GM18870 (cell line): ENCODE data around the gene ITCH.
"Not testable (repeated sequence)": the region's sequence is repeated elsewhere in the genome, so short reads cannot be mapped to it uniquely, and the experiment has no call there.

Source experiments
- ATAC-seq: cut with Tn5 transposase; IDR thresholded peaks from one replicate; pipeline ENCODE4 v1.9.1; 2021; ENCODE audit warnings: moderate library complexity; ENCODE audit not compliant: unreplicated experiment

Gene ITCH

DNA sequence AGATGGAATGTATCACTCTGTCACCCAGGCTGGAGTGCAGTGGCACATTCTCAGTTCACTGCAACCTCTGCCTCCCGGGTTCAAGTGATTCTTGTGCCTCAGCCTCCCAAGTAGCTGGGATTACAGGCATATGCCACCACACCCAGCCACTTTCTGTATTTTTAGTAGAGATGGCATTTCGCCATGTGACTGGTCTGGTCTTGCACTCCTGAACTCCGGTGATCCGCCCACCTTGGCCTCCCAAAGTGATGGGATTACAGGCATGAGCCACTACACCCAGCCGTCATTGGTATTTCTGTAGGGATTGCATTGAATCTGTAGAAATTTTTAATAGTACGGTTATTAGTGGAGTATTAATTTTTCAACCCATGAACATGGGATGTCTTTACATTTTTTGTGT lies 134.5 kb downstream of the ITCH start:
- not testable (repeated sequence) for ATAC-seq

DNA sequence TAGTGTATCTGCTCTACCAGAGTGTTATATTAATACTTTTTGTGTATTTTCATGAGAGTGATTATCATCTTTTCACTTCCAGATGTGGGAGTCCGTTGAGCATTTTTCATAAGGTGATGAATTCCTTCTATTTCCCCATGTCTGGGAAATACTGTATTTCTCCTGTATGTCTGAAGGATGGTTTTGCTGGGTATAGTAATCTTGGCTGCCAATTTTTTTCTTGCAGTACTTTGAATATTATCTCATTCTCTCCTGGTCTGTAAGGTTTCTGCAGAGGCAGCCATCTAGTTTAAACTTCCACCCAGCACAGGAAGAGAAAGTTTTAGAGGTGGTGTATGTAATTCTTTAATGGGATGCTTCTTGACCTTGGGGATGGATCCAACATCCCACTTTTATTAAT lies 137.8 kb downstream of the ITCH start:
- ATAC-seq, result no peak

DNA sequence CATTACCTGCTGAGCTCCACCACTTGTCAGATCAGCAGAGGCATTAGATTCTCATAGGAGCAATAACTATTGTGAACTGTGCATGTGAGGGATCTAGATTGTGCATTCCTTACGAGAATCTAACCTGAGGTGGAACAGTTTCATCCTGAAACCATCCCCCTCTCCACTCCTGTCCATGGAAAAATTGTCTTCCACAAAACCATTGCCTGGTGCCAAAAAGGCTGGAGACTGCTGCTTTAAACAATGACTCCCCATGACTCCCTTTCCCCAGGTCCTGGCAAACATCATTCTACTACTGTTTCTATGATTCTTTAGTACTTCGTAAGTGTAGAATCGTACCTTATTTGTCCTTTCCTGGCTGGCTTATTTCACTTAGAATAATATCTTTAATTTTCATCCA lies 143.4 kb downstream of the ITCH start:
- no peak for ATAC-seq

DNA sequence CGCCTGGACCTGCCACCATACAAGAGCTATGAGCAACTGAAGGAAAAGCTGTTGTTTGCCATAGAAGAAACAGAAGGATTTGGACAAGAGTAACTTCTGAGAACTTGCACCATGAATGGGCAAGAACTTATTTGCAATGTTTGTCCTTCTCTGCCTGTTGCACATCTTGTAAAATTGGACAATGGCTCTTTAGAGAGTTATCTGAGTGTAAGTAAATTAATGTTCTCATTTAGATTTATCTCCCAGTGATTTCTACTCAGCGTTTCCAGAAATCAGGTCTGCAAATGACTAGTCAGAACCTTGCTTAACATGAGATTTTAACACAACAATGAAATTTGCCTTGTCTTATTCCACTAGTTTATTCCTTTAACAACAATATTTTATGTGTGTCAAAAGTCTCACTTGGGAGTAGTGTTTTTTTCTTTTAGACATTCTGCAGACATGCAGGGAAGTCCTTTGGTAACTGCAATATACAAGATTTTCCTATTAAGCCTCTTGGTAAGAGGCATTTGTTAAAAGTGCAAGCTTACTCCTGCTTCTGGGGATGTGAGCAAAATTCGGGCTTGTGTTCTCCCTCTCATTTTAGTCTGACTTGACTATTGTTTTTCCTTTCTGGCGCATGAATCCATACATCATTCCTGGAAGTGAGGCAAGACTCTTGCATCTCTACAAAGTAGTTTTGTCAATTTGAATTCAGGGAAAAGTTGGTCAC lies 144.8 kb downstream of the ITCH start:
- ATAC-seq, result no peak

DNA sequence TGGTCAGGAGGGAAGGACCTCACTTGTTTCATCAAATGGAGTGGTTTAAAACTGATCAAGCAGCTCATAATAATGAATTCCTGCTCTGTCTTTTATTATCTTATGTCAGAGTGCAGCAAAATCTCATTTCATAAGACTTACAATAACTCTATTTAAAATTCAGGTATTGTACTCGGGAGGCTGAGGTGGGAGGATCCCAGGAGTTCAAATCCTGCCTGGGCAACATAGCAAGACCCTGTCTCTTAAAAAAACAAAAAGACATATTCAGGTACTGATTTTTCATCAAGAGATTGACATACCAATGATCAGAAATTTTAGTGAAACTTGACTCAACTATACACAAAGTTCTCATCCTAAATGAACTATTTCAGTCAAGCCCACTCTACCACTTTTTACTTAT lies 147.5 kb downstream of the ITCH start:
- no peak for ATAC-seq

DNA sequence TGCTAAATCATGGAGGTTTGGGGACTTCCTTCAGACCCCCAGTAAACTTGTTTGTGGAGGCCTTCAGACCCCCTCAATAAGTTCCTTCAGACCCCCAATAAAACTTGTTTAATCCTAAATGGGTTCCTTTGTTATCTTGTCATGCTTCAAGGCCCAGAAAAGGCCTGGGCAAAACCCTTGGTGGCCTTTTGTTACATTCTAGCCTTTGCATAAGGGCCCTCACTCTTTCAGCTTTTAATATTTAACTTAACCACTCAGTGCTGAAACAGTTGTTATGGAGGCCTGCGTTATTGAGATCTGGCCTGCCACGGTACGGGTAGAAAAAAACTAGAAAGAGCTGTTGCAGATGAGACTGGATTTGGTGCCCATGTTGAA lies 148.8 kb downstream of the ITCH start:
- no peak for ATAC-seq

DNA sequence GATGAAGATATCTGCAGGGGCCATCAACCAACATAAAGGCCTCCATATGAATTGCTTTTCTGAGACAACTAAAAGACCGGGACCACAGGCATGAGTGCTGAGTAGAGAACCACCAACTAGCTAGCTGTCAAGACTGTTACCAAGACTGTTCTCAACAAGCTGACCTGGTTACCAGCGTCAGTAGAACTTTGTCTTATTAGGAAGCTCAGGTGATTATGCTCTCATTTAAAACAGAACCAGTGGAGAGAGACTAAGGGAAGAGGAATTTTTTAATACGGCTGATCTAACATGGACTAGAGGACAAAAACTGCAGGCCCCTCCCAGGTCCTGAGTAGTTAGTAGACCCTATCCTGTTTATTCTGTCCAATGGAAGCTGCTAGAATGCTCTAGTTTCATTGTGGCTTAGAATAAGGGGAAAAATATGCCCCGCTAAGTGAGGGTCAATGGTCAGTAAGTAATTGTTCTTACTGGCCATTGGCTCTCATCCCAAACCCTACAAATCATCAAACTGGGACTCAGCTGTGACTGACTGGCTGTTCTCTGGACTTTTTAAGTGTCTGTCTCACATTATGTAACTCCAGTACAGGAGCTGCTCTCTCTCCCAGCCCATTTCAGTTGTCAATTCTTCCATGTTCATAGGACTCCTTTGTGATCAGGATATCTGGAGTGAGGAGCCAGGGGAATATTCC lies 149.3 kb downstream of the ITCH start:
- no peak for ATAC-seq

DNA sequence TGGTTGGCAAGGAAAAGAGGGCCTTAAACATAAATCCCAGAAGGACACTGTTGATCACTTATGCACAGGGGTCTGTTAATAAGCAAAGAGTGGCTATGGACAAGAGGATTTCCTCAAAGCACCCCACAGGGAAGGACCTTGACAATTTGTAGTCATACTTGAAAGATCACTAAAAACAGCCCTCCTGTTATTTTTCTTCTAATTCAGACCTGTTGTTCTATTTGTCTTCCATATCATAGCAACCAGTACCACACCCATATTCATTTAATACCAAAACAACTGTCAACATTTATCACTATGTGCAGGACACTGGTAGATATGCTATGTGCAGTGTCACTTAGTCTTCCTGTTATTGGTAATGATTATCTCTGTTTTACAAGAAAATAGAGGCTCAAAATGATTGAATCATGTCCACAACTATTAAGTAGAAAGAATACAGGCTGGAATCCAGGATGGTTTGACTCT lies 149.9 kb downstream of the ITCH start:
- no peak for ATAC-seq

DNA sequence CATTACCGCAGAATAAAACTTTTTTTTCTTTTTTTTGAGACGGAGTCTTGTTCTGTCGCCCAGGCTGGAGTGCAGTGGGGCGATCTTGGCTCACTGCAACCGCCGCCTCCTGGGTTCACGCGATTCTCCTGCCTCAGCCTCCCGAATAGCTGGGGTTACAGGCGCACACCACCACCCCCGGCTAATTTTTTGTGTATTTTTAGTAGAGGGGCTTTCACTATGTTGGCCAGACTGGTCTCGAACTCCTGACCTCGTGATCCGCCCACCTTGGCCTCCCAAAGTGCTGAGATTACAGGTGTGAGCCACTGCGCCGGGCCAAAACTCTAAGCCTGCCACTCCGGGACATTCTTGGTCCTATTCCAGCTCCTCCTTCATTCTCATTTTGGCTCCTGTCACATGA lies 151.0 kb downstream of the ITCH start:
- not testable (repeated sequence) for ATAC-seq

DNA sequence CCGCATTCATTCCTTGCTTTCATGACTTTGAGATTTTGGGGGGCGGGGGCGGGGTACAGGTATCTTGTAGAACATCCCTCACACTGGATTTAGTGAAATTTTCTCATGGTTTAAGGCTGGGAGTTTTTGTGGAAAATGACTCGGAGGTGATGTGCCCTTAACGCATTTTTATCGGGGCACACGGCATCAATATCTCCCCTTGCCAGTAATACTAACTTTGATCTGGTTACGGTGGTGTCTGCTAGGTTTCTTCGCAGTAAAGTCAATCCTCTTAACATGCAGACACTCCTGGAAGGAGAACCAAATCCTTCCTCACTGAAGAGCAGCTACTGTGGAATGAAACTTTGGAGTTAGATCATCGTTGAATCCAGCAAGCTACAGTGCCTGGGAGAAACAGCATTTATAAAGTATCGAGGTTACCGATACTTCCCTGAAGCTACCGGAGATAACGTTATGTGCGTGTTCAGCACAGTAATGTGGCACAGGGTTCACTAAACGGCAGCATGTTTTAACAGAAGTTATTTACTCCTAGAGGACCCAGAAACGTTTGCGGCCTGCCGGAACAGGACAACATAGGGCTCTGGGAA lies 151.9 kb downstream of the ITCH start:
- no peak for ATAC-seq

DNA sequence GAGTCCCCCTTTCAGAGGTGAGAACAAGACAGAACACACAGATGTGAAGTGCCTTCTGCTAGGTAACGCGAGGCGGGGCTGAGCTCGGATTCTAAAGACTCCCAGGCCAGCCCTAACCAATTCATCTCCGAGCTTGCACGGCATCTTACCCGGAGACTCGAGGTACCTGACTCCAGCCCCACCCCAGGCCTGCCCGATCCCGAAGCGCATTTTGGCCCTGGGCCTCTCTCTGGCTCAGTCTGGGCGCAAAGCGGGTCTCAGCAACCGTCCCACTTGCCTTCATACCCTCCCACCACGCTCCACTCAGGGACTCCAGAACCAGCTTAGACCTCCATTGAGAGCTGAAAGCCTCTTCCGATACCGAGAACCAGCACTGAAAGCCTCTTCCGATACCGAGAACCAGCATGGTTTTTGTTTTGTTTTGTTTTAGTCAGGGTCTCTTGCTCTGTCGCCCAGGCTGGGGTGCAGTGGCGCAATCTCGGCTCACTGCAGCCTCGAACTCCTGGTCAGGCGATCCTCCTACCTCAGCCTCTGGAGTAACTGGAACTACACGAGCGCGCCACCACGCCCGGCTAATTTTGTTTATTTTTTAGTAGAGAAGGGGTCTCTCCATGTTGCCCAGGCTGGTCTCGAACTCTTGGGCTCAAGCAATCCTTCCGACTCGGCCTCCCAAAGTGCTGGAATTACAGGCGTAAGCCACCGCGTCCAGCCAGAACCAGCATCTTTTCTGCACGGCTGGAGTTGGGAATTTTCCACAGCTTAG lies 152.6 kb downstream of the ITCH start:
- ATAC-seq, result peak; percentile 39

DNA sequence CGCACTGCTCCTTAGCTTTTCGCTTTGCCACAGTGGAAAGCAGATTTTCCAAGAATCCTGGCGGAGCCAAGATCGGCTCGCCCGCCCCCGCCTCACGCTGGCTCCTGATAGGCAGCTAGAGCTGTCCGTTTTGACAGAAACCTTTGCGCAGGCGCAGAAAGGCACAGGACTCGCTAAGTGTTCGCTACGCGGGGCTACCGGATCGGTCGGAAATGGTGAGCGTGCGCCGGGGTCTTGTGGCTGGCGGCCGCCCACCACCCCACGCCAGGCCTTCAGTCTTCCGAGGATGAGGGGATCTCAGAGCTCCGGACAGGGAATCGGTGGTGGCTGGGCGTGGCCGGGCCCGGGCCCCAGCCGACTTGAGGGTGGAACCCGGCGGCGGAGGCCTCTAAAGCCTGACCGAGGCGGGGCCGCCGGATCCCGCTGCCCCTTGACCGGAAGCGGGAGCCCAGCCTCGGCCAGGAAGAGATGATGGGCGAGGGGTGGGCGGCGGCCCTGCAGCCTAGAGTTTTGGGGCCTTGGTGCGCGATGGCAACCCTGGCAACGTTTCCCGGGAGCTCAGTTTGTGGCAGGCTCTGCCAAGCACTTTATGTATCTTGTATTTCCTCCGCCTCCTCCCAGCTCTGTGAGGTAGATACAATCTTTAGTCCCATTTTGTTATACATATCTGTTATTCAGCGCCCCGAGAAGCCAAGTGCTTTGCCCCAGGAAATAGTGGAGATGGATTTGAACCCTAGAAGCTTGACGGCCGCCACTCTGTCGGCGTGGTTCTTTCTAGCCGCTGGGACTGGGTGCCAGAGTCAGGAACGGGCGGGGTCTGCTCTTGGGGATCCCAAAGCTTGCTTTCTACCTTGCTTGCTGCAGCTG lies 153.4 kb downstream of the ITCH start, which contains the start of gene DYNLRB1:
Gene DYNLRB1, plus strand, starts transcription at position 176 of the 867 bp plus-strand sequence. Its CDS starts 37 bp downstream, at position 213.
- ATAC-seq, result peak; percentile 62

DNA sequence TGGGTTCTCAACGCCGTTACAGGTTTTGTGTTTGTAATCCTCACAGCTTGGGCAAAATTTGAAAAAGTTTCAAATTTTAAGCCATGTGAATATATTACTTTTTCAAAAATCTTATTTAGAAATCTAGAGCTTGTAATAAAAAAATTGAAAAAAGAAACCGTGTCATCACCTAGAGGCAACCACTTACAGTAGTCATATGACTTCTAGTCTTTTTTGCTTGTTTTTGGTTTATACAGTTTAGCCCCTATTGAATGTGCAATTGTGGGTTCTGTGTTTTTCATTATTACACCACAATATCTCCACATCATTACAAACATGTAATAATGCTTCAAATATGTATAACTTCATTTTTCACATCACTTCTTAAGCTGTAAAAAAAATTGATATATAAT lies 154.0 kb downstream of the ITCH start:
- no peak for ATAC-seq

DNA sequence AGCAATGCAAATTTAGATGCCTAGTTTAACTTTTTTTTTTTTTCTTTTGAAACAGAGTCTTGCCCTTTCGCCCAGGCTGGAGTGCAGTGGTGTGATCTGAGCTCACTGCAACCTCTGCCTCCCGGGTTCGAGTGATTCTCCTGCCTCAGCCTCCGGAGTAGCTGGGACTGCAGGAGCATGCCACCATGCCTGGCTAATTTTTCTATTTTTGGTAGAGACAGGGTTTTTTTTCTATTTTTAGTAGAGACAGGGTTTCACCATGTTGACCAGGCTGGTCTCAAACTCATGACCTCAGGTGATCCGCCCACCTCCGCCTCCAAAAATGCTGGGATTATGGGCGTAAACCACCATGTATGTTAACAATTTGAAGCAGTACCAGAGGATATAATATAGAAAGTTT lies 155.8 kb downstream of the ITCH start:
- ATAC-seq, result not testable (repeated sequence)

DNA sequence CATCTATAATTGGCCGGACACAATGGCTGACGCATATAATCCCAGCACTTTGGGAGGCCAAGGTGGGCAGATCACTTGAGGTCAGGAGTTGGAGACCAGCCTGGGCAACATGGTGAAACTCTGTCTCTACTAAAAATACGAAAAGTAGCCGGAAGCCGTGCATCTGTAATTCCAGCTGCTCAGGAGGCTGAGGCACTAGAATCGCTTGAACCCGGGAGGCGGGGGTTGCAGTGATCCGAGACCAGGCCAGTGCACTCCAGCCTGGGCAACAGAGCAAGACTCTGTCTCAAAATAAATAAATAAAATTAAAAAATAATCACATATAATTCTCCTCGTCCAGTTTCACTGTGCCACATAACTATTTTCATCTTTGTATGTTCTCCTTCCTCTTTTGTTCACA lies 156.8 kb downstream of the ITCH start:
- not testable (repeated sequence) for ATAC-seq

DNA sequence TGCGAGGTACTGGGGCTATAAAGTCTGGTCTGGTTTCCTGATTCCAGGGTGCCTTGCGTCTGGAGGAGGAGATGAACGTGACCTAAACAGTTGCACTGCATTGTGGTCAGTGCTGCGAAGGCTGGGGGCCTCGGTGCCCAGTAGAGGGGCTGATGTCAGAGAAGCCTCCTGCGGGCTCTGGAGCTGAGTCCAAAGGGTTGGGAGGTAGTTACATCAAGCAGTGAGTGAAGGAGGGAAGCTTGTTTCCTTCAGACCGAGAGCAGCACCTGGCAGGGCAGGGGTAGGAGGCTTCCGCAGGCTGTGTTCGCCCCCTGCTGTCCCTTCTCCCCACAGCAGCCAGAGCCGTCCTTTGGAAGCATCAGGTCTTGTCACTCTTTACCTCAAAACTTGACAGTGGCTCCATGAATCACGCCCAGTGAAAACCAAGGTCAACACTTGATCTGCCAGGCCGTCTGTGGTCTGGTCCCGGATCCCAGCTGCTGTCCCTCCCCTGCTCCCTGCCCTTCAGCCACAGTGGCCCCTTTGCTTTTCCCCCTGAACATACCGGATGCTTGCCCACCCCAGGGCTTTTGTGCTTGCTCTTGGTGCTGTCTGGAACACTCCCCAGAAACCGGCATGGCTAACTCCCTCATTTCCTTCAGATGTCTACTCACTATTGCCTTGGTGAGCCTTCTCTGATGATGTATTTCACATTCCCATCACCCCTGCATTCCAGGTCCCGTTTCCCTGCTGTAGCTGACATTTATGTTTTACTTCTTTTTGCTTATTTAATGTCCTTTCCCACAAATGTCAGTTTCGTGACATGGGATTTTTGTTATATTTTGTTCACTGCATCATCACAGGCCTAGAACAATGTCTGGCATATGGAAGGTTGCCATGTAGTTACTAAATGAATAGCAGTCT lies 160.1 kb downstream of the ITCH start:
- ATAC-seq, result no peak

DNA sequence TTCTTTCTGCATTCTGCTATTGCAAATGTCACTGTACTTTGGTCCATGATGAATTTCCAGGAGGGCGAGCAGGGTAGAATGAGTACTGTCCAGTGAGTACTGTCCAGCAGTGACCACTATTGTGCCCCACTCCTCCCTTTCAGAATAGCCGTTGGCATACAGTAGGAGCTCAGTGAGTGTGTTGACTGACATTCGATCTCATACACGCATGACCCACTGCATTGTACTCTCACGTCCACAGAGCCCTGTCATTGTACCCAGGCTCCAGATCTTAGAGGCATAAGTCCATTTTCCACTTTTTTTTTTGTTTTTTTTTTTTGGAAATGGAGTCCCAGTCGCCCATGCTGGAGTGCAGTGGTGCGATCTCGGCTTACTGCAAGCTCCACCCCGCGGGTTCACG lies 161.4 kb downstream of the ITCH start:
- no peak for ATAC-seq

DNA sequence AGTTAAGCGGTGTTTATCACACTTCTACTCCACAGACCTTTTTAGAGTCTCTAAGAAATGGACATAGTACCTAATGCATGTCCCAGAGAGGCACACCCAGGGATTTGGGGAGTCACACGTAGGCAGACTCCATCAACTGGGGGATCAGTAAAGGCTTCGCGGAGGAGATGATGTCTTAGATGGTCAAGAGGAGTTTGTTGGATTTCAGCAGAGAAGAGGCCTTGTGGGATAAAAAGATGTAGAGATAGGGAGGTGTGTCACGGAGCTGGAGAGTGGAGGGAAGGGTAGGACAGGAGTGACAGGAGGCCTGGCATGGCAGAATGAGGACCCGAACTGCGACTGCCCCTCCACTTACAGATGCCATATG lies 162.3 kb downstream of the ITCH start:
- ATAC-seq, result no peak

DNA sequence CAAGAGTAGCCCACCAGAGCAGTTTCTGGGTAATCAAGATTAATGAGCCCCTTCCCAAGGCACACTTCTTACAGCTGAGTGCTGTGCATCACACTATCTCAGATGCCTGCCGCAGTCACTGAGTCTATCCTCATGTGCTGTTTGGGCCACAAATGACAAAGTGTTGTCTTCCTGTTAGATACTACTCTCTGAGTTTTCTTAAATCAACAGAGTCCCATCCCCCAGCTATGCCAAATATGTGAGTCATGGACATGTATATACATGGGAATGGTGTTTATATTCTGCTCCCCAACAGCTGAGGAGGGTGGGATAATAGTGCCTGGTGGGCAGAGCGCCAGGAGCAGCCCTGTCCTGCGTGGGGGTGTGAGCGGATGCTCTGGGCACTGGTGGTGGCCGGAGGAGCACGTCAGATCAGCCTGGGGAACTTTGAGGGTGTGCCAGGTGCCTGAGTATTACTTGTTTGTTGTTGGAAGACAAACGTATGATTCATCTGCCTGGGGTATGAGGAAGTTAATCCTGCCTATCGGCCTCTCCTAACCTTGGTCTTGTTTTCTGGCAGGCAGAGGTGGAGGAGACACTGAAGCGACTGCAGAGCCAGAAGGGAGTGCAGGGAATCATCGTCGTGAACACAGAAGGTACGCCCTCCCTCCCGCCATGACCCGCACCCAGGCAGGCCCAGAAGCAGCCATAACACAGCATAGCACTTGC lies 162.8 kb downstream of the ITCH start:
- no peak for ATAC-seq
